Progenitor cell of endocrine pancreas (in vitro differentiated cells): ENCODE measurements around the gene RFT1. TPM values are rescaled to one million over a fixed set of nuclear protein-coding genes. Genes with fewer than 3 reads are reported as not detected.

Source experiments
- DNase-seq: peaks from one replicate; pipeline ENCODE4 v3.0.0; 2021; ENCODE audit warnings: low spot score; ENCODE audit not compliant: unreplicated experiment
- H3K27ac Mint-ChIP-seq: 2 replicates; pipeline ENCODE4 v1.8.0; 2021; ENCODE audit warnings: mild to moderate bottlenecking, moderate library complexity, mixed read lengths
- H3K27me3 Mint-ChIP-seq: 2 replicates; pipeline ENCODE4 v1.8.0; 2021; ENCODE audit warnings: mixed read lengths
- H3K36me3 Mint-ChIP-seq: 2 replicates; pipeline ENCODE4 v1.8.0; 2022; ENCODE audit warnings: mixed read lengths; ENCODE audit not compliant: insufficient read depth
- H3K4me1 Mint-ChIP-seq: 2 replicates; pipeline ENCODE4 v1.8.0; 2021; ENCODE audit warnings: low read depth, mixed read lengths
- H3K4me3 Mint-ChIP-seq: 2 replicates; pipeline ENCODE4 v1.8.0; 2021; ENCODE audit warnings: low read depth, mild to moderate bottlenecking, moderate library complexity, mixed read lengths
- H3K9me3 Mint-ChIP-seq: 2 replicates; pipeline ENCODE4 v1.8.0; 2021; ENCODE audit warnings: low read depth, mixed read lengths
- total RNA-seq: library from RNA; stranded (reverse); gene quantifications from 2 replicates; pipeline ENCODE4 v1.2.1, GENCODE V29; 2021
- TF ChIP-seq, protein P1 (sequence below): fragments of 200-600 bp; sonication (generic); IDR thresholded peaks from one replicate; pipeline ENCODE4 v1.5.0; 2021; ENCODE audit warnings: antibody characterized with exemption, mild to moderate bottlenecking; ENCODE audit not compliant: unreplicated experiment

The RFT1 gene
- total RNA-seq, 1 donor from 2014 or later = 22.5 TPM

DNA sequence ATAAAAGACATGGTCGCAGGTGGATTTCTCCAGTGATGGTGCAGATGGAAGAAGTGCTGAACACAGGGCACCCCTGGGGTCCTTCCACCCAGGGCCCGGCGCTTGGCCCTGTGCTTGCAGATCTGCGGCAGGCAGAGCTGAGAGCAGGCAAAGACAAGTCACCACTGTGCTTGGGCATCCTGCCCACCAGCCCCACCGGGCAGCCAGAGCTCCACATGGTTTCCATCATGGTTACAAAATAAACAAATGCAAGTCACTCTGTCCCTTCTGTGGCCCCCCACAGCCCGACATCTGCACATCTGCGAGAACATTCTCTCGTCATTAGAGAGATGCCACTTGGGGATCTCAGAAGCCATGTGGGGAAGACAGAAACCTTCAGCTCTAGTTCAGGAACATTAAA is 46.7 kb downstream of the RFT1 start:
- Mint-ChIP-seq H3K36me3 (peaks cover 5% of the 10 kb centered on the region), H3K4me3 (no peak overlapping the region), H3K27me3 (no peaks in the 10 kb centered on the region), H3K9me3 (no peaks in the 10 kb centered on the region), H3K27ac (no peak overlapping the region), H3K4me1 (peaks cover 21% of the 10 kb centered on the region)
- TF ChIP-seq, protein P1, sequence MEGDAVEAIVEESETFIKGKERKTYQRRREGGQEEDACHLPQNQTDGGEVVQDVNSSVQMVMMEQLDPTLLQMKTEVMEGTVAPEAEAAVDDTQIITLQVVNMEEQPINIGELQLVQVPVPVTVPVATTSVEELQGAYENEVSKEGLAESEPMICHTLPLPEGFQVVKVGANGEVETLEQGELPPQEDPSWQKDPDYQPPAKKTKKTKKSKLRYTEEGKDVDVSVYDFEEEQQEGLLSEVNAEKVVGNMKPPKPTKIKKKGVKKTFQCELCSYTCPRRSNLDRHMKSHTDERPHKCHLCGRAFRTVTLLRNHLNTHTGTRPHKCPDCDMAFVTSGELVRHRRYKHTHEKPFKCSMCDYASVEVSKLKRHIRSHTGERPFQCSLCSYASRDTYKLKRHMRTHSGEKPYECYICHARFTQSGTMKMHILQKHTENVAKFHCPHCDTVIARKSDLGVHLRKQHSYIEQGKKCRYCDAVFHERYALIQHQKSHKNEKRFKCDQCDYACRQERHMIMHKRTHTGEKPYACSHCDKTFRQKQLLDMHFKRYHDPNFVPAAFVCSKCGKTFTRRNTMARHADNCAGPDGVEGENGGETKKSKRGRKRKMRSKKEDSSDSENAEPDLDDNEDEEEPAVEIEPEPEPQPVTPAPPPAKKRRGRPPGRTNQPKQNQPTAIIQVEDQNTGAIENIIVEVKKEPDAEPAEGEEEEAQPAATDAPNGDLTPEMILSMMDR = no peak
- no peak for DNase-seq

DNA sequence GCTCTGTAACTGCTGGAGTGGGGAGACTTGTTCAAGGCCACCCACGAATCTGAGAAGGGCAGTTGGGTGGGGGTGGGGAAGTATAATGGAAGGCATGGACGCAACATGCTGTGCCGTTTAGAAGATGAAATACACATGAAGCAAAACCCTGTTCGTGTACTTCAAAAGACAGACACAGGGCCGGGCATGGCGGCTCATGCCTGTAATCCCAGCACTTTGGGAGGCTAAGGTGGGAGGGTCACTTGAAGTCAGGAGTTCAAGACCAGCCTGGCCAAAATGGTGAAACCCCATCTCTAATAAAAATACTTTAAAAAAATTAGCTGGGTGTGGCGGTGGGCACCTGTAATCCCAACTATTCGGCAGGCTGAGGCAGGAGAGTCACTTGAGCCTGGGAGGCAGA is 47.5 kb downstream of the RFT1 start:
- Mint-ChIP-seq H3K9me3 (no peaks in the 10 kb centered on the region), H3K27ac (no peak overlapping the region), H3K4me3 (no peak overlapping the region), H3K36me3 (peaks cover 2% of the 10 kb centered on the region), H3K27me3 (no peaks in the 10 kb centered on the region), H3K4me1 (peaks cover 17% of the 10 kb centered on the region)
- no peak for DNase-seq
- TF ChIP-seq, protein P1 = no peak

DNA sequence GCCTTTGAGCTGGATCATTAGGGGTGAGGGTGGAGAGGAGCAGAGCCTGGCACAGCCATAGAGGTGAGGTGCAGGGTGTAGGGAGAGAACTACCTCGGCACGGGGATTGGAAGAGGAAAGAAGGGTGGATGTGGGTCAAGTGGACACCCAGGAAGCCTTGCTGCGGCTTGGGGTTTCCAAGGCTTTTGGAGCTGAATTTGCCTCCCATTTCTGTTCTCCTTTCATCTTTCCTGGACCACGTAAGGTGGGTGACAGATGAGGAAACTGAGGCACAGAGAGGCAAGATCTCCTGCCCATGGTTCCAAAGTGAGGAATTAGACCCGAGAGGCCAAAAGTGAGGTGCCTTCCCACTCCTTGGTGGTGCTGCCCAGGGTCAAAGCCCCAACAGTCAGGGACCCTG is 48.9 kb downstream of the RFT1 start:
- TF ChIP-seq, protein P1 = no peak
- no peak for DNase-seq
- H3K27ac Mint-ChIP-seq = no peak overlapping the region

DNA sequence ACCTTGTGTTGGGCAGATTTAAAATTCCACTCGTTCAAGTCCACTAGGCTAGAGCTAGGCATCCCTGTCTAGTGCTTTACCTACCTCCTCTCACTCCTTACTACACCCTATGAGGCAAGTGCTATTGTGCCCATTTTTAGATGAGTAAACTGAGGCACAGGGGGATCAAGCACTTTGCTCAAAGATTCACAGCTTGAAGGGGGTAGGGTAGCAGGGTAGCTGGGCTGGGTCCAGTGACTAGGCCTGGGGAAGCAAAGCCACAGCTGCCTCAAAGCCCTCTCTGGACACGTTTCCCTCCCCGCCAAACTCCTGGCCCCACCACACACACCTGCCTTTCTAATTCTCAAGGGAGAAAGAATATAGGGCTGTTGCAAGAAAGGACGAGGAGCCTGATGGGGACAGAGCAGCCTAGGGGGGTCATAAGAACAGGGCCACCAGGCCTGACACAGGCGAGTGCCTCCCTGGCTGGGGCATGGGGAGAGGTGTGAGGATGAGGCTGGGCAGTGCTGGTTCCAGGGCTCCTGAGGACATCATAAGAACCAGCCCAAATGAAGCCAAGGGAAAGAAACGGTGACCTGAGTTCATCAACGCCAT is 49.5 kb downstream of the RFT1 start:
- H3K4me1 Mint-ChIP-seq = peaks cover 16% of the 10 kb centered on the region
- no peak for DNase-seq
- H3K9me3 Mint-ChIP-seq = no peaks in the 10 kb centered on the region
- no peaks in the 10 kb centered on the region for H3K36me3 Mint-ChIP-seq
- H3K27me3 Mint-ChIP-seq = no peaks in the 10 kb centered on the region
- H3K27ac Mint-ChIP-seq = no peak overlapping the region
- TF ChIP-seq, protein P1 = no peak
- no peak overlapping the region for H3K4me3 Mint-ChIP-seq

More for the DNA sequence above, 48.9 kb downstream of the RFT1 start:
- no peaks in the 10 kb centered on the region for H3K36me3 Mint-ChIP-seq
- no peaks in the 10 kb centered on the region for H3K27me3 Mint-ChIP-seq
- H3K9me3 Mint-ChIP-seq = no peaks in the 10 kb centered on the region
- no peak overlapping the region for H3K4me3 Mint-ChIP-seq
- H3K4me1 Mint-ChIP-seq = peaks cover 17% of the 10 kb centered on the region

DNA sequence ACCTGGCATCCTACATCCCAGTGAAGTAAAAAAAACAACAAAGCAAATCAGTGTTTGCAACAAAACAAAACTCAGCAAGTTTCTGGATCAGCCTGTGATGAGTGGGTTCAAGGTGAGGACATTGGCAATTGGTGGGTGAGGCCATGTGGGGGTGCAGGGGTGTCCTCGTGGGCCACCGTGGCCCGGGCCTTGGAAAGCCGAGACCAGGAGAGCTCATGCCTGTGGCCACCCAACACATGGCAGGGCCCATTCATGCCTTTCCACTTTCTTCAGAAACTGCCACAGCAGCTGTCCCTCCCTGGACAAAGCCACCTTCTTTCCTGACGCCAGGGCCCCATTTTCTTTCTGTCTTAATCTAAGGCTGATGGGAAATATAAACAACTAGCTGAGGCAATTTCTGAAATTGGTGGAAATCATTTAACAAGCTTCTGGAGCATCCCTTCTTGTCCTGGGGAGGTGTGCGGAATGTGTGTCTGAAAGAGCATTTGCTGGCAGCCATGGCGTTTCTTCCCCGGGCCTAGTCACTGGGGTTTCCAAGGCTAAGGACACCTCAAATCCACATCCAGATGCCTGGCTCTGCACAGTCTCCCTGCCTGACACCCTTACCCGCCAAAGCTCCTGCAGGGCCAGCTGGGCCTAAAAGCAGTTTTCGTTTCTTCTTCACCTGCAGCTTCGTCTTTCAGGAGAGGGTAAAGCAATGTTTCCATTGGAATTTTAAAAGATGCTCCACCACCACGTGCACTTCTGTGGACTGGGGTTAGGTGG is 50.3 kb downstream of the RFT1 start:
- Mint-ChIP-seq H3K27ac (no peak overlapping the region), H3K27me3 (no peaks in the 10 kb centered on the region), H3K4me1 (peaks cover 13% of the 10 kb centered on the region), H3K9me3 (no peaks in the 10 kb centered on the region), H3K36me3 (no peaks in the 10 kb centered on the region), H3K4me3 (no peak overlapping the region)
- TF ChIP-seq, protein P1 = no peak
- DNase-seq = no peak
